COR-L47 (cell line): ENCODE measurements around the gene RYR3.

Experiments
- DNase-seq: peaks from one replicate; lab custom pipeline; 2025; lab: John Stamatoyannopoulos, UW

Gene RYR3

DNA sequence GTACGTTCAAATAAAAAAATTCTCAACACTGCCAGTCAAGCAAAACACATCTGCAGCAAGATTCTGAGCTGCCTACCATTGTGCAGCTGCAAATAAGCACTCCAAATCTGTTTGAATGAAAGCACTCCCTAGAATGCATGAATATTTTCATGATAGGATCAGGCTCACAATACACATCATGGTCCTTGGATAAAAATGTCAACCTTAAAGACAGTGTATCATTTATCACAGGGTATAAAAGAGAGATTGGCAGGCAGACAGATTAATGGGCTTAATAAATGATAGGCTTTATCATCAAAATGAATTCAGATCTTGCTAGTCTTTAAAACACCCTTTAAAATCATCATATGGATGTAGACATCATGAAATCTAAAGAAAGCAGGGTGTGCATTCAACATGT lies 9.2 kb downstream of the RYR3 start:
- no peak for DNase-seq

DNA sequence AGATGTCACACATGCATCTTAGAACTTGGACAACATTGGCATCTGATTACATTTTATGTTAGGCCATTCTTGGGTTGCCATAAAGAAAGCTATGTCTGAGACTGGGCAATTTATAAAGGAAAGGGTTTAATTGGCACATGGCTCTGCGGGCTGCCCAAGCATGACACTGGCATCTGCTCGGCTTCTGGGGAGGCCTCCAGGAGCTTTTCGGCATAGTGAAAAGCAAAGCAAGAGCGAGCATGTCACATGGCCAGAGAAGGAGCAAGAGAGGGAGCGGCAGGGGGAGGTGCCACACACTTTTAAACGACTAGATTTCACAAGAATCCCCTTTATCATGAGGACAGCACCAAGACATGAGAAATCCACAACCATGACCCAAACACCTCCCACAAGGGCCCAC lies 11.3 kb downstream of the RYR3 start:
- no peak for DNase-seq

DNA sequence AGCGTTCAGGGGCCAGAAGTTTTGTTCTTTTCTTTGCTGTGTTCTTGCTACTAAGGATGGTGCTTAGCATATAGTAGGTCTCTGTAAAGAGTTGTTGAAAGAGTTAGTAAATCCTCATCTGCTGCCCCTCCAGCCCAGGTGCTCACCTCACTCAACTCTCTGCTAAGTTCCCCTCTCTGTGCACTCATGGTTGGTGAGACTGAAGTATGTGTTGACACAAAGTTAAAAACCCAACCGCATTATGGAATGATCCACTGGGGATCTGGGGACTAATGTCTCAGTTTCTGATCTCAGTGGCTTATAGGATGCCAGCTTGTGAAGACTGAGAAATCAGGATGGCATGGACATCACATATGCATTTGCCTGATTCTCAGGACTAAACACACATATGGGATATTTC lies 13.8 kb downstream of the RYR3 start:
- DNase-seq, result no peak

- DNase-seq, result no peak
These were observed 16.1 kb downstream of the RYR3 start for GRCh38 chr15:33326908-33327307.

DNA sequence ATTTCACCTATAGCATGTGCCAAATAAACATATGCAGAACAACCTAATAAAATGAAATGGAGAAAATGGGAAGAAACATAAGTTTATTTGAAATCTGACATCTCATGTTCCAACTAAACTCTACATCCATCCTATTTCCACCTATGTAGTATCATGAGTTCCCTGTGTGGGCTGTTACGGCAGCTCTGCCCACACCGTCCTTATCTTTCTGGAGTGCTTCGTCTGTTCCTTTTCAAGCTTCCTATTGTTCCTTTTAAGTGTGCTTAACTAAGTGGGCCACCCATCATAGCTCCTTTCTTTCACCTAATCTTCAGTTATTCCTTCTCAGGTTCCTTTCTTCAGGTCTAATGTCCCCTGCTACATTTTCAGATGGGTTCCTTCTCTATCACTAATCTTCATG lies 17.3 kb downstream of the RYR3 start:
- no peak for DNase-seq

- DNase-seq, result no peak
These were observed 18.7 kb downstream of the RYR3 start for GRCh38 chr15:33329457-33329856.

DNA sequence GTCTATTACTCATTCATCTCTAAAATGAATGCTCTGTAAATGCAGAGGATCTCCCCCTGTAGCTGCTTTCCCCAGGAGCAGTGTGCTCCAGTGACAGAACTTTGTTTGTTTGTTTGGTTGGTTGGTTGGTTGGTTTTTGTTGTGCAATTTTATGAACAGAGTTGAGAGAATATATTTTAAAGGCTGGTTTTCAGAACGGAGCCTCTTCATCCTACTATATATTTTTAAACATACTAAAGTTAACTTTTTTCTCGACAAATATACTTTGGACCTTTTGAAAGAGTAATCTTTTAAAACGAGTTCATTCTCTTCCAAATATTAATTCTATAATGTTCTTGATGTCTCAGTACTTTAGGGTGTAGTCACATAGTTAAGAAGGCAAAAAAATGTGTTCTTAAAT lies 20.2 kb downstream of the RYR3 start:
- DNase-seq, result no peak

DNA sequence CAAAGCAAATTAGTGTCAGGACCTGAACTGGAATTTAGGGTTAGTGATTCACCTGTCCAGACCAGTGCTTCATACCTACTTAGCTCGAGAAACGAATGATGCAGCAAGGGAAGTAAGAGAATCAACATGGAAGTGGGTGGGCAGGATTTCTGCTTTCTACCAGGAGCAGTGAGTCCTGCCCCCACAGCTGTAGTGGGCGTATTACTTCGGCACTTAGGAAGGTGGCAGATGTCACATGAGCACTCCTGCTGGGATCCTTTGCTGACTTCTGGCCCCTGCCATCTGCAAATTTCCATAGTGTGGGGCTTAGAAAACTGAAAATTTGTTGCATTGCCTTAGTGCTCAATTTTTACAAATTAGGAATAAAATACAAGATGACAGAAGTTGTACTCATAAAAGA lies 31.2 kb downstream of the RYR3 start:
- no peak for DNase-seq

DNA sequence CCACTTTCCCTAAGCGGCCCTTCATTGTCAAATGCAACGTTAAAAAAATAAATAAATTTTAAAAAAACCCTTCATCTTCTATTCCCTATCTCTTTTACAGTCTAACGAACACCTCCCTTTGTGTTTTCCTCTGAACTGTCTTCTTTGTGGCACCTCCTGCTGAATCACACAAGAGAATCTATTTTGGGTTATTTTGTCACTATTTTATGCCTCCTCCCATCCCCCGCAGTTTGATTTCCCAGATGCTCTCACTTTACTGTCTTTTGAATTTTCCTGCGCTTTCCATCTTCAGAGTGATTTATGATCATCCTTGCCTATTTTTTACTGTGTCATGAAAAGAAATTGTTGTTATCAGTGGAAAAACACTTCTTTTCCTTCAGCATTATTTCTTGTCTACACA lies 32.5 kb downstream of the RYR3 start:
- DNase-seq, result no peak

DNA sequence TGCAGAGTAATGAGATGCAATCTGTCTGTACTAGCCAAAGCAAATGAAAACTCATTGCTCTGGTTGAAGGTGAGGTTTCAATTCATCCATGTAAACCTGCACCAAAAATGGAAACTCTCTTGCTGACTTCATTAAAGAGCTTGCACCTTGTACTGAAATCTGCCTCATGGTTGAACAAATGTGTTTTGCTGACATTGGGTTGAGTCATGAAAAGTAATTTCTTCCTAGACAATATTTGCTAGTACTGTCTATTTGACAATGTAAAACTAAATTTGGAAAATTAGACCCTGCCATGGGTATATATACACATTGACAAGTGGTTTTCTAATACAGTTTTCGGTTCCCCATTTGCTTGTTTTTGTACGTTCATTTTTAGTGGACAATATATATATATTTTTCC lies 33.3 kb downstream of the RYR3 start:
- DNase-seq, result no peak

DNA sequence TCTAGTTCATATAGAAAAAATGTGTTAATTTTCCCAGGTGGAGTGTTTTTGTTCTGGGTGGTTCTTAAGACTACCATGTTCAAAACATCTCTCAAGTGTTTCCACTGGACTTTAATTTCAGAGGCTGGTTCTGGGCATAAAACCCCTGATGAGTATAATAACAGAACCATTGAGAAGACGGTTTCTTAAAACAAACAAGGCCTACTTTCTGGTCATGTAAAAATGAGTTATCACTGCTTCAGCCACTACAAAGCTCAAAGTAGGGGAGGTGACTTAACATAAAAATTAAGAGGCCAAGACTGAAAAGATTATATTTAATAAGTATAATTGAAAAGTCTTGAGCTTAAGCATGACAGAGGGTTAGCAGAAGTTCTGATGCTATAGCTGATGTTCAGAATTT lies 33.8 kb downstream of the RYR3 start:
- no peak for DNase-seq

DNA sequence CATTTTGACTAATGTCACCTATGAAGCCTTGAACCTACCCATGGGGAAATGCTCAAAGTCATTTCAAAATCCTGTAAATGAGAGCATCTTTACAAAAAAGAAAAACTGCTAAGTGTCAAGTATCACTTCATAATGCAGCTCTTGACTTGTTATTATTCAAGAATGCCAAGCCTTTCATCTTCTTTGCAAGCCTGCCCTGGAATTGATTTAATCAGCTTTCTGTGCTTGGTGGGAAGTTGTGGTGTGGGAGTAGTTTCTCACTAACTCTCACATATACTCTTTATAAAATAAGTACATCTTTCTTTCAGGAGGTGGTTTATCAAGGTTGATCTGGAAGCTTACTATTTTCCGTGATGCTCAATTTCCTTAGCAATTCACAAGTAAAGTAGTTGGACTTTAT lies 43.6 kb downstream of the RYR3 start:
- DNase-seq, result no peak

DNA sequence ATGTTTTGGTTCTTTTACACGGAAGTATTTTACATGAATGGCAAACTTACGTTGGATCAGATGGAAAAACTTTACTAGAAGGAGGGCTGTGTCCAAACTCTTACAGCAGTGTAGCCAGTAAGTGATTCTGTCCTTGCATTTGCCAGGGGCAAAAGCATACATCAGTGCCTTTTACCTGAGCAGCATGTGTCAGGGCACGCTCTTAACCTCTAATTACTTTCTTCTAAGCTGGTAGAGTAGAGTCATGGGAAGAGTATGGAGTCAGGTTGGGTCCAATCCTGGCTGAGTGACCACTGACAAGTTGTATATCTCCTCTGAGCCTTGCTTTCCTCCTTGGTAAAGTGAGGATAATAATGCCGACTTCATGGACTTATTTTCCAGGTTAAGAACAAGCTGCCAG lies 47.1 kb downstream of the RYR3 start:
- no peak for DNase-seq

DNA sequence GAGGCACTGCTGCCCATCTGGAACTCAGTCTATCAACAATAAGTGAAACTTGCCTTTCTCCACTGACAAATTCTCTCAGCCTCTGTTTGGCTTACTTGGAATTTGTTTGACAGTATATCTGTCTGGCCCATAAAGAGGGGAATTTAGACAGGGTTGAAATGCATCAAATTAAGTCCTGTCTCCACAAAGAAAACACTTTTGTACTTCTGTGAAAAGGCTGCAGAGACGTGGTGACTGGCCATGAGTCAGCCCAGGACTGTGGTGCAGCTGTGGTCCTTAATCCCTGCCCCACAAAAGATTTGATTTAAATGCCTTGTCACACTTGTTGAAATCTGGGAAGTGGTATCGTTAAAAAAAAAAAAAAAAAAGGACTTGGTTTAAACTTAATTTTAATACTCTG lies 47.5 kb downstream of the RYR3 start:
- no peak for DNase-seq

- DNase-seq, result no peak
These were observed 50.1 kb downstream of the RYR3 start for GRCh38 chr15:33360886-33361285.

GRCh38 chr15:33369941-33370622 lies 59.3 kb downstream of the RYR3 start:
- DNase-seq, result no peak

DNA sequence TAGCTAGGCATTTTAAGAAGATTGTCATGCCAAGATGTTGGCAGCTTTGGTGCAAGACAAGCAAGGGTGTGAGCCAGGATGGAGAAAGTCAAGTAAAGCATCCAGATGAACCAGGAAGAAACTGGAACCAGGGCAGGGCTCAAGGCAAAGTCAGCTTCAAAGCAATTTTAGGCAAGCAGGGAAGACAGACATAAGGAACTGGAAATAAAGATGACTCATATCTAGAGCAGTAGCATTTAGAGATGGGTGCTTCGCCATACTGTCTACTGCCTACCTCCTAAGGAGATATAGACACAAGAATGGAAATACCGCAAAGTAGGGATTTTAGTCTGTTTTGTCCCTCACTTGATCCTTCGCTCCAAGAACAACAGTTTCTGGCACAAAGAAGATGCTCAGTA lies 59.9 kb downstream of the RYR3 start:
- DNase-seq, result no peak

- no peak for DNase-seq
These were observed 60.4 kb downstream of the RYR3 start for GRCh38 chr15:33371159-33371558.

GRCh38 chr15:33374226-33374914 lies 63.6 kb downstream of the RYR3 start:
- no peak for DNase-seq

GRCh38 chr15:33375236-33375635 lies 64.5 kb downstream of the RYR3 start:
- DNase-seq, result no peak

DNA sequence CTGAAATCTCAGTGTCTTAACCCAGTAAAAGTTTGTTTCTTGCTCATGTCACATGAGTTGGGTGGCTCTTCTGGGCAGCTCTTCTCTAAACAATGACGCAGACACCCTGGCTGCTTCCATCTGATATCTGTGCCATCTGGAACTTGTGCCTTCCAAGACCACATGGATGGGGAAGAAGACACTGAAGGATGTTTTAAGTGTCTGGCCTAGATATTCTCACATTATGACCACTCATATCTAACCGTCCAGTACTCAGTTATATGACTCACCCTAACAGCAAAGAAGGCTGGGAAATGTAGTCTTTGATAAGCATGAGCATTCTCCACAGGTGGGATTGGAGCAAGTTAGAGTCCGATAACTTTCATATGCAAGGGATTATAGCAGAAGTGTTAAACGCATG lies 66.4 kb downstream of the RYR3 start:
- no peak for DNase-seq

- no peak for DNase-seq
These were observed 68.2 kb downstream of the RYR3 start for GRCh38 chr15:33378866-33379480.

DNA sequence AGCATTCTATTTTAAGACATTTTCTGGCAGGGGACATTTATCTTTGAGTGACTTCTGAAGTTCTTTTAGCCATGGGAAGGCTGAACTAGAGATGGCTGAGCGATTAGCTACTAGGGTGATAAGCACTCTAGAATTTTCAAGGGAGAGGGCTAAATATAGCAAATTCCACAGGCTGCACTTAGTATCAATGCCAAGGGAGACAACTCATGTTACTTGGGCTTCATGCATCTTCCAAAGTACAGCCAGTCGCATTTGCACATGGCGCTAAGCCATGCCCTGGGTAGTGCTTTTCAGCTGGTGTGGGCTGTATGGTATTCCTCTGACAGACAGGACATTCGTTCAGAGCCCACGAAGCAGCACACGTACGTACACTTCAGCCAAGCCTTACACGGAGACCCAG lies 69.6 kb downstream of the RYR3 start:
- no peak for DNase-seq

DNA sequence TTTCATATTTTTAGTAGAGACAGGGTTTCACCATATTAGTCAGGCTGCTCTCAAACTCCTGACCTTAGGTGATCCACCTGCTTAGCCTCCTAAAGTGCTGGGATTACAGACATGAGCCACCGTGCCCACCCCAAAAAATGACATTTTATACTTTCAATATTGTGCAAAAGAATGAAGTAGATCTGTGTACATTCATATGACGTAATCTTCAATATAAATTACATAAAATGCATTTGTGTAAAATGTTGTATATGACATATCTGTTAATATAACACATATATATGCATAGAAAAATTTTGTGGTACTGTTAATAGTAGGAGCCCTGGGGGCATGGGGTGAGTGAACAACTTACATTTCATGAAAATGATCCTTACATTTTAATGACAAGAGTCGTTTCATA lies 71.7 kb downstream of the RYR3 start:
- DNase-seq, result no peak
